HEK293 (cell line): Measurements from ENCODE around the gene NTN3.
A peak's percentile ranks its signal among the peaks of the same experiment; 100 is the strongest.

ENCODE experiments used
- CTCF ChIA-PET: fragments of 350-600 bp; formaldehyde crosslinking; extraction: SDS; loops from one replicate; lab custom pipeline; 2021; ENCODE audit warnings: antibody characterized with exemption; lab: Yijun Ruan, JAX
- POLR2A ChIA-PET: fragments of 300-600 bp; formaldehyde crosslinking; extraction: SDS; loops from one replicate; lab custom pipeline; 2020; ENCODE audit warnings: antibody characterized with exemption, inconsistent platforms; lab: Yijun Ruan, JAX
- H3K27ac ChIP-seq: fragments of 200-500 bp; sonication (Bioruptor generic); 2 replicates; pipeline ENCODE4 v1.5.1; 2014; ENCODE audit warnings: low read depth, low read length, control low read depth, inconsistent platforms; ENCODE audit errors: extremely low read depth
- H3K36me3 ChIP-seq, 2 experiments: fragments of 200-500 bp in 1 of 2; sonication (Bioruptor generic) in 1 of 2; 1 replicate in 1 of 2; 2 replicates in 1 of 2; pipeline ENCODE4 v1.5.1; 2014 to 2017; ENCODE audit warnings: inconsistent platforms in 2 of 2, low read length in 2 of 2; ENCODE audit not compliant: control insufficient read depth in 2 of 2, insufficient read depth in 1 of 2
- H3K4me1 ChIP-seq: fragments of 200-500 bp; sonication (Bioruptor generic); 2 replicates; pipeline ENCODE4 v1.5.1; 2014; ENCODE audit warnings: mild to moderate bottlenecking, low read length, inconsistent platforms; ENCODE audit not compliant: control insufficient read depth, insufficient read depth
- H3K4me3 ChIP-seq: 2 replicates; pipeline ENCODE4 v1.5.1; 2011; ENCODE audit warnings: low read depth, mild to moderate bottlenecking, control low read depth, low read length, moderate library complexity
- H3K9me3 ChIP-seq: fragments of 200-500 bp; sonication (Bioruptor generic); 2 replicates; pipeline ENCODE4 v1.5.1; 2014; ENCODE audit warnings: low read depth, low read length, inconsistent platforms; ENCODE audit not compliant: control insufficient read depth, insufficient read depth
- BCL11B ChIP-seq: fragments of 450-650 bp; formaldehyde crosslinking; IDR thresholded peaks from 2 replicates; pipeline ENCODE4 v1.5.1; 2016; ENCODE audit warnings: low read depth, missing biosample characterization, missing genetic modification characterization
- OSR2 ChIP-seq: fragments of 450-650 bp; formaldehyde crosslinking; IDR thresholded peaks from 2 replicates; pipeline ENCODE4 v1.5.1; 2016; ENCODE audit warnings: missing biosample characterization, missing genetic modification characterization
- REPIN1 ChIP-seq: fragments of 450-650 bp; formaldehyde crosslinking; IDR thresholded peaks from 2 replicates; pipeline ENCODE4 v1.5.1; 2017; ENCODE audit warnings: missing biosample characterization, missing genetic modification characterization, low read depth
- ZNF114 ChIP-seq: fragments of 450-650 bp; formaldehyde crosslinking; IDR thresholded peaks from 2 replicates; pipeline ENCODE4 v1.5.0; 2017; ENCODE audit warnings: missing biosample characterization, missing genetic modification characterization
- ZNF146 ChIP-seq: fragments of 450-650 bp; formaldehyde crosslinking; IDR thresholded peaks from 2 replicates; pipeline ENCODE4 v1.5.1; 2016; ENCODE audit warnings: missing biosample characterization, missing genetic modification characterization
- ZNF221 ChIP-seq: fragments of 450-650 bp; formaldehyde crosslinking; IDR thresholded peaks from 2 replicates; pipeline ENCODE4 v1.5.1; 2017; ENCODE audit warnings: missing biosample characterization, missing genetic modification characterization, borderline replicate concordance
- ZNF311 ChIP-seq: fragments of 450-650 bp; formaldehyde crosslinking; IDR thresholded peaks from 2 replicates; pipeline ENCODE4 v1.5.1; 2017; ENCODE audit warnings: missing biosample characterization, missing genetic modification characterization, borderline replicate concordance
- ZNF366 ChIP-seq: fragments of 450-650 bp; formaldehyde crosslinking; conservative IDR thresholded peaks from 2 replicates; pipeline ENCODE4 v1.5.1; 2016; ENCODE audit warnings: missing biosample characterization, missing genetic modification characterization
- ZNF473 ChIP-seq: fragments of 450-650 bp; formaldehyde crosslinking; IDR thresholded peaks from 2 replicates; pipeline ENCODE4 v1.5.1; 2017; ENCODE audit warnings: missing biosample characterization, missing genetic modification characterization
- ZNF501 ChIP-seq: fragments of 450-650 bp; formaldehyde crosslinking; IDR thresholded peaks from 2 replicates; pipeline ENCODE4 v1.5.1; 2016; ENCODE audit warnings: missing biosample characterization, missing genetic modification characterization
- ZNF514 ChIP-seq: fragments of 450-650 bp; formaldehyde crosslinking; IDR thresholded peaks from 2 replicates; pipeline ENCODE4 v1.5.1; 2016; ENCODE audit warnings: missing biosample characterization, missing genetic modification characterization
- ZNF776 ChIP-seq: fragments of 450-650 bp; formaldehyde crosslinking; IDR thresholded peaks from 2 replicates; pipeline ENCODE4 v1.5.0; 2017; ENCODE audit warnings: missing biosample characterization, missing genetic modification characterization, borderline replicate concordance
- ZXDB ChIP-seq: fragments of 450-650 bp; formaldehyde crosslinking; IDR thresholded peaks from 2 replicates; pipeline ENCODE4 v1.5.1; 2016; ENCODE audit warnings: missing biosample characterization, missing genetic modification characterization
- TF ChIP-seq, protein P1 (sequence below): fragments of 450-650 bp; IDR thresholded peaks from 2 replicates; pipeline ENCODE4 v1.5.1; 2018; ENCODE audit warnings: missing biosample characterization, missing genetic modification characterization
- TF ChIP-seq, protein P2 (sequence below): fragments of 450-650 bp; formaldehyde crosslinking; IDR thresholded peaks from 2 replicates; pipeline ENCODE4; 2016; ENCODE audit warnings: missing biosample characterization, missing genetic modification characterization
- TF ChIP-seq, protein P3 (sequence below): fragments of 450-650 bp; formaldehyde crosslinking; IDR thresholded peaks from 2 replicates; pipeline ENCODE4 v1.5.1; 2016; ENCODE audit warnings: missing biosample characterization, missing genetic modification characterization, low read depth
- TF ChIP-seq, protein P4 (sequence below): fragments of 450-650 bp; formaldehyde crosslinking; conservative IDR thresholded peaks from 2 replicates; pipeline ENCODE4 v1.5.1; 2016; ENCODE audit warnings: low read depth, missing biosample characterization, missing genetic modification characterization
- TF ChIP-seq, protein P5 (sequence below): fragments of 450-650 bp; formaldehyde crosslinking; conservative IDR thresholded peaks from 2 replicates; pipeline ENCODE4 v1.5.1; 2016; ENCODE audit warnings: low read depth, missing biosample characterization, missing genetic modification characterization
- TF ChIP-seq, protein P6 (sequence below): fragments of 450-650 bp; formaldehyde crosslinking; IDR thresholded peaks from 2 replicates; pipeline ENCODE4 v1.5.1; 2016; ENCODE audit warnings: missing biosample characterization, missing genetic modification characterization, borderline replicate concordance

NTN3 gene

DNA sequence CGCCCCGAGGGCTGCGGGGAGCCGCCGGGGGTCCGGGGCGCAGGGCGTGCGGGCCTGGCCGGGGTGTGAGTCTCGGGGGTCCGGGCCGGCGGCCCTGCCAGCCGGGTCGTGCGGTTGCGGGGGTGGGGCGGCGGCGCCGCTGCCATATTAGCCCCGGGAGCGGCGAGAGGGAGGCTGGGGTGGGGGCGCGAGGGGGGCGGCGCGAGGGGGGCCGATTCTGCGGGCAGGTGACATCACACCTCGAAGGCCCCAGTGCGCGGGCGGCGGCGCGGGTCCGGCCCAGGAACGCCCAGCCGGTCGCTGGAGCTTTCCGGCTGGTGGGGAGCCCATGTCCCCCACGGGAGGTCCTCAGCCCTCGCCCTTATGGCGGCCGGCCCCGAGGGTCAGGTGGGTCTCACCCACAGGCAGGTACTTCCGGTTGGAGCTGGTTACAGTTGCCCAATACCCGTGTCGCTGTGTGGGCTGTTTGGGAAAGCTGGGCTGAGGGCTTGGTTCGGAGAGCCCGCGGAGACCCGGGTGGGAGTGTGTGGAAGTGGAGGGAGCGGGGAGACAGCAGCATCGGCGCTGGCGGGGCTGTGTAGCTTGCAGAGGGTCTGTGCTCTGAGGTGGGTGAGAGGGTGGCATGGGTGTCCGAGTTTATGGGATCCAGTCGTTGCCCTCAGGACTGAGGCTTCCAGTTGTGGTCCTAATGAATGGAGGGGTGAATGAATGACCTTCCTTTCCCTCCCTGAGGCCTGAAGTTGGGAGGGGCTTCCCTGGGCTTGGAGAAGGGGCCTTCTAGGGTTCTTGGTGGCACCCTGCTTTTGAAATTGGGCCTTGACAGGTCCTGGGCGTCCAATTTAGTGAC is 43.5 kb downstream of the NTN3 start:
- Histone ChIP-seq H3K4me3 (peak overlapping the region; percentile 90), H3K27ac (peak overlapping the region; percentile 98), H3K36me3 (peaks cover 0 to 30% of the 10 kb centered on the region in 2 experiments; a peak in 1 of 3 replicates), H3K9me3 (no peaks in the 10 kb centered on the region), H3K4me1 (peaks cover 2% of the 10 kb centered on the region)
- ChIA-PET CTCF (interaction anchor here (1.1 to 5.6 kb wide), 2 partner anchors 13 to 412 kb away, joined by 4 to 27 read pairs; no protein-coding TSS in a partner anchor), POLR2A (interaction anchor here (0.6 to 2.0 kb wide), 6 partner anchors 13 to 359 kb away, joined by 5 to 8 read pairs (median 6); partner anchors contain the start of genes PDPK1 and TRAF7)
- TF ChIP-seq, protein P1, sequence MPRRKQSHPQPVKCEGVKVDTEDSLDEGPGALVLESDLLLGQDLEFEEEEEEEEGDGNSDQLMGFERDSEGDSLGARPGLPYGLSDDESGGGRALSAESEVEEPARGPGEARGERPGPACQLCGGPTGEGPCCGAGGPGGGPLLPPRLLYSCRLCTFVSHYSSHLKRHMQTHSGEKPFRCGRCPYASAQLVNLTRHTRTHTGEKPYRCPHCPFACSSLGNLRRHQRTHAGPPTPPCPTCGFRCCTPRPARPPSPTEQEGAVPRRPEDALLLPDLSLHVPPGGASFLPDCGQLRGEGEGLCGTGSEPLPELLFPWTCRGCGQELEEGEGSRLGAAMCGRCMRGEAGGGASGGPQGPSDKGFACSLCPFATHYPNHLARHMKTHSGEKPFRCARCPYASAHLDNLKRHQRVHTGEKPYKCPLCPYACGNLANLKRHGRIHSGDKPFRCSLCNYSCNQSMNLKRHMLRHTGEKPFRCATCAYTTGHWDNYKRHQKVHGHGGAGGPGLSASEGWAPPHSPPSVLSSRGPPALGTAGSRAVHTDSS (tag by site-specific recombination), result no peak
- no peak for TF ChIP-seq ZNF114 (tag by site-specific recombination)
- TF ChIP-seq, protein P2, sequence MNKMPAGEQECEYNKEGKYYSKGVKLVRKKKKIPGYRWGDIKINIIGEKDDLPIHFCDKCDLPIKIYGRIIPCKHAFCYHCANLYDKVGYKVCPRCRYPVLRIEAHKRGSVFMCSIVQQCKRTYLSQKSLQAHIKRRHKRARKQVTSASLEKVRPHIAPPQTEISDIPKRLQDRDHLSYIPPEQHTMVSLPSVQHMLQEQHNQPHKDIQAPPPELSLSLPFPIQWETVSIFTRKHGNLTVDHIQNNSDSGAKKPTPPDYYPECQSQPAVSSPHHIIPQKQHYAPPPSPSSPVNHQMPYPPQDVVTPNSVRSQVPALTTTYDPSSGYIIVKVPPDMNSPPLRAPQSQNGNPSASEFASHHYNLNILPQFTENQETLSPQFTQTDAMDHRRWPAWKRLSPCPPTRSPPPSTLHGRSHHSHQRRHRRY (tag by site-specific recombination), result no peak
- TF ChIP-seq, protein P3, sequence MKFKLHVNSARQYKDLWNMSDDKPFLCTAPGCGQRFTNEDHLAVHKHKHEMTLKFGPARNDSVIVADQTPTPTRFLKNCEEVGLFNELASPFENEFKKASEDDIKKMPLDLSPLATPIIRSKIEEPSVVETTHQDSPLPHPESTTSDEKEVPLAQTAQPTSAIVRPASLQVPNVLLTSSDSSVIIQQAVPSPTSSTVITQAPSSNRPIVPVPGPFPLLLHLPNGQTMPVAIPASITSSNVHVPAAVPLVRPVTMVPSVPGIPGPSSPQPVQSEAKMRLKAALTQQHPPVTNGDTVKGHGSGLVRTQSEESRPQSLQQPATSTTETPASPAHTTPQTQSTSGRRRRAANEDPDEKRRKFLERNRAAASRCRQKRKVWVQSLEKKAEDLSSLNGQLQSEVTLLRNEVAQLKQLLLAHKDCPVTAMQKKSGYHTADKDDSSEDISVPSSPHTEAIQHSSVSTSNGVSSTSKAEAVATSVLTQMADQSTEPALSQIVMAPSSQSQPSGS (tag by site-specific recombination), result no peak
- no peak for TF ChIP-seq ZNF311 (tag by site-specific recombination)
- no peak for TF ChIP-seq OSR2
- no peak for TF ChIP-seq ZNF776 (tag by site-specific recombination)
- no peak for TF ChIP-seq ZNF146 (tag by site-specific recombination)
- no peak for TF ChIP-seq ZNF501 (tag by site-specific recombination)
- TF ChIP-seq, protein P4, sequence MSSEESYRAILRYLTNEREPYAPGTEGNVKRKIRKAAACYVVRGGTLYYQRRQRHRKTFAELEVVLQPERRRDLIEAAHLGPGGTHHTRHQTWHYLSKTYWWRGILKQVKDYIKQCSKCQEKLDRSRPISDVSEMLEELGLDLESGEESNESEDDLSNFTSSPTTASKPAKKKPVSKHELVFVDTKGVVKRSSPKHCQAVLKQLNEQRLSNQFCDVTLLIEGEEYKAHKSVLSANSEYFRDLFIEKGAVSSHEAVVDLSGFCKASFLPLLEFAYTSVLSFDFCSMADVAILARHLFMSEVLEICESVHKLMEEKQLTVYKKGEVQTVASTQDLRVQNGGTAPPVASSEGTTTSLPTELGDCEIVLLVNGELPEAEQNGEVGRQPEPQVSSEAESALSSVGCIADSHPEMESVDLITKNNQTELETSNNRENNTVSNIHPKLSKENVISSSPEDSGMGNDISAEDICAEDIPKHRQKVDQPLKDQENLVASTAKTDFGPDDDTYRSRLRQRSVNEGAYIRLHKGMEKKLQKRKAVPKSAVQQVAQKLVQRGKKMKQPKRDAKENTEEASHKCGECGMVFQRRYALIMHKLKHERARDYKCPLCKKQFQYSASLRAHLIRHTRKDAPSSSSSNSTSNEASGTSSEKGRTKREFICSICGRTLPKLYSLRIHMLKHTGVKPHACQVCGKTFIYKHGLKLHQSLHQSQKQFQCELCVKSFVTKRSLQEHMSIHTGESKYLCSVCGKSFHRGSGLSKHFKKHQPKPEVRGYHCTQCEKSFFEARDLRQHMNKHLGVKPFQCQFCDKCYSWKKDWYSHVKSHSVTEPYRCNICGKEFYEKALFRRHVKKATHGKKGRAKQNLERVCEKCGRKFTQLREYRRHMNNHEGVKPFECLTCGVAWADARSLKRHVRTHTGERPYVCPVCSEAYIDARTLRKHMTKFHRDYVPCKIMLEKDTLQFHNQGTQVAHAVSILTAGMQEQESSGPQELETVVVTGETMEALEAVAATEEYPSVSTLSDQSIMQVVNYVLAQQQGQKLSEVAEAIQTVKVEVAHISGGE (tag by site-specific recombination), result peak; percentile 31; the same call in 1 of the 2 replicates
- TF ChIP-seq BCL11B (tag by site-specific recombination), result no peak
- TF ChIP-seq ZNF473 (tag by site-specific recombination), result no peak
- TF ChIP-seq, protein P5, sequence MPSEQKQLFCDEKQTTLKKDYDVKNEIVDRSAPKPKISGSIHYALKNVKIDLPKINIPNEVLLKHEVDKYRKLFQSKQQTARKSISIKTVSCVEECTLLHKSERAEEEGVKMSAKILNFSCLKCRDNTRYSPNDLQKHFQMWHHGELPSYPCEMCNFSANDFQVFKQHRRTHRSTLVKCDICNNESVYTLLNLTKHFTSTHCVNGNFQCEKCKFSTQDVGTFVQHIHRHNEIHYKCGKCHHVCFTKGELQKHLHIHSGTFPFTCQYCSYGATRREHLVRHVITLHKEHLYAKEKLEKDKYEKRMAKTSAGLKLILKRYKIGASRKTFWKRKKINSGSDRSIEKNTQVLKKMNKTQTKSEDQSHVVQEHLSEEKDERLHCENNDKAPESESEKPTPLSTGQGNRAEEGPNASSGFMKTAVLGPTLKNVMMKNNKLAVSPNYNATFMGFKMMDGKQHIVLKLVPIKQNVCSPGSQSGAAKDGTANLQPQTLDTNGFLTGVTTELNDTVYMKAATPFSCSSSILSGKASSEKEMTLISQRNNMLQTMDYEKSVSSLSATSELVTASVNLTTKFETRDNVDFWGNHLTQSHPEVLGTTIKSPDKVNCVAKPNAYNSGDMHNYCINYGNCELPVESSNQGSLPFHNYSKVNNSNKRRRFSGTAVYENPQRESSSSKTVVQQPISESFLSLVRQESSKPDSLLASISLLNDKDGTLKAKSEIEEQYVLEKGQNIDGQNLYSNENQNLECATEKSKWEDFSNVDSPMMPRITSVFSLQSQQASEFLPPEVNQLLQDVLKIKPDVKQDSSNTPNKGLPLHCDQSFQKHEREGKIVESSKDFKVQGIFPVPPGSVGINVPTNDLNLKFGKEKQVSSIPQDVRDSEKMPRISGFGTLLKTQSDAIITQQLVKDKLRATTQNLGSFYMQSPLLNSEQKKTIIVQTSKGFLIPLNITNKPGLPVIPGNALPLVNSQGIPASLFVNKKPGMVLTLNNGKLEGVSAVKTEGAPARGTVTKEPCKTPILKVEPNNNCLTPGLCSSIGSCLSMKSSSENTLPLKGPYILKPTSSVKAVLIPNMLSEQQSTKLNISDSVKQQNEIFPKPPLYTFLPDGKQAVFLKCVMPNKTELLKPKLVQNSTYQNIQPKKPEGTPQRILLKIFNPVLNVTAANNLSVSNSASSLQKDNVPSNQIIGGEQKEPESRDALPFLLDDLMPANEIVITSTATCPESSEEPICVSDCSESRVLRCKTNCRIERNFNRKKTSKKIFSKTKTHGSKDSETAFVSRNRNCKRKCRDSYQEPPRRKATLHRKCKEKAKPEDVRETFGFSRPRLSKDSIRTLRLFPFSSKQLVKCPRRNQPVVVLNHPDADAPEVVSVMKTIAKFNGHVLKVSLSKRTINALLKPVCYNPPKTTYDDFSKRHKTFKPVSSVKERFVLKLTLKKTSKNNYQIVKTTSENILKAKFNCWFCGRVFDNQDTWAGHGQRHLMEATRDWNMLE, result no peak
- TF ChIP-seq ZXDB (tag by site-specific recombination), result peak; percentile 77
- TF ChIP-seq REPIN1, result no peak
- TF ChIP-seq ZNF366 (tag by site-specific recombination), result no peak
- TF ChIP-seq, protein P6, sequence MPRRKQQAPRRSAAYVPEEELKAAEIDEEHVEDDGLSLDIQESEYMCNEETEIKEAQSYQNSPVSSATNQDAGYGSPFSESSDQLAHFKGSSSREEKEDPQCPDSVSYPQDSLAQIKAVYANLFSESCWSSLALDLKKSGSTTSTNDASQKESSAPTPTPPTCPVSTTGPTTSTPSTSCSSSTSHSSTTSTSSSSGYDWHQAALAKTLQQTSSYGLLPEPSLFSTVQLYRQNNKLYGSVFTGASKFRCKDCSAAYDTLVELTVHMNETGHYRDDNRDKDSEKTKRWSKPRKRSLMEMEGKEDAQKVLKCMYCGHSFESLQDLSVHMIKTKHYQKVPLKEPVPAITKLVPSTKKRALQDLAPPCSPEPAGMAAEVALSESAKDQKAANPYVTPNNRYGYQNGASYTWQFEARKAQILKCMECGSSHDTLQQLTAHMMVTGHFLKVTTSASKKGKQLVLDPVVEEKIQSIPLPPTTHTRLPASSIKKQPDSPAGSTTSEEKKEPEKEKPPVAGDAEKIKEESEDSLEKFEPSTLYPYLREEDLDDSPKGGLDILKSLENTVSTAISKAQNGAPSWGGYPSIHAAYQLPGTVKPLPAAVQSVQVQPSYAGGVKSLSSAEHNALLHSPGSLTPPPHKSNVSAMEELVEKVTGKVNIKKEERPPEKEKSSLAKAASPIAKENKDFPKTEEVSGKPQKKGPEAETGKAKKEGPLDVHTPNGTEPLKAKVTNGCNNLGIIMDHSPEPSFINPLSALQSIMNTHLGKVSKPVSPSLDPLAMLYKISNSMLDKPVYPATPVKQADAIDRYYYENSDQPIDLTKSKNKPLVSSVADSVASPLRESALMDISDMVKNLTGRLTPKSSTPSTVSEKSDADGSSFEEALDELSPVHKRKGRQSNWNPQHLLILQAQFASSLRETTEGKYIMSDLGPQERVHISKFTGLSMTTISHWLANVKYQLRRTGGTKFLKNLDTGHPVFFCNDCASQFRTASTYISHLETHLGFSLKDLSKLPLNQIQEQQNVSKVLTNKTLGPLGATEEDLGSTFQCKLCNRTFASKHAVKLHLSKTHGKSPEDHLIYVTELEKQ (tag by site-specific recombination), result no peak
- TF ChIP-seq ZNF221, result no peak
- no peak for TF ChIP-seq ZNF514
